HG03457 (cell line): Measurements from ENCODE around the gene FARP1.
"Not testable (repeated sequence)": the region's sequence is repeated elsewhere in the genome, so short reads cannot be mapped to it uniquely, and the experiment has no call there.

Experiments
- ATAC-seq: cut with Tn5 transposase; IDR thresholded peaks from one replicate; pipeline ENCODE4 v1.9.1; 2021; ENCODE audit warnings: moderate number of reproducible peaks; ENCODE audit not compliant: unreplicated experiment

FARP1 gene

GRCh38 chr13:98224557-98224956 is 81.7 kb downstream of the FARP1 start:
- no peak for ATAC-seq

- no peak for ATAC-seq
Measured at GRCh38 chr13:98225036-98225940, 82.4 kb downstream of the FARP1 start.

GRCh38 chr13:98226496-98226895 is 83.6 kb downstream of the FARP1 start:
- no peak for ATAC-seq

- ATAC-seq: no peak
Measured at GRCh38 chr13:98228661-98229341, 85.9 kb downstream of the FARP1 start.

- not testable (repeated sequence) for ATAC-seq
Measured at GRCh38 chr13:98230762-98231161, 87.9 kb downstream of the FARP1 start.

- ATAC-seq: no peak
Measured at GRCh38 chr13:98232456-98232855, 89.6 kb downstream of the FARP1 start.

GRCh38 chr13:98233127-98233526 is 90.2 kb downstream of the FARP1 start:
- no peak for ATAC-seq

GRCh38 chr13:98234348-98234747 is 91.5 kb downstream of the FARP1 start:
- no peak for ATAC-seq

GRCh38 chr13:98236197-98236596 is 93.3 kb downstream of the FARP1 start:
- ATAC-seq: no peak

GRCh38 chr13:98237331-98237730 is 94.4 kb downstream of the FARP1 start:
- ATAC-seq: no peak

GRCh38 chr13:98239162-98240076 is 96.5 kb downstream of the FARP1 start:
- no peak for ATAC-seq

- ATAC-seq: no peak
Measured at GRCh38 chr13:98240135-98240534, 97.2 kb downstream of the FARP1 start.

- no peak for ATAC-seq
Measured at GRCh38 chr13:98240974-98241373, 98.1 kb downstream of the FARP1 start.

GRCh38 chr13:98241976-98242375 is 99.1 kb downstream of the FARP1 start:
- ATAC-seq: no peak

- ATAC-seq: no peak
Measured at GRCh38 chr13:98242403-98242802, 99.5 kb downstream of the FARP1 start.

- no peak for ATAC-seq
Measured at GRCh38 chr13:98243929-98244272, 101.0 kb downstream of the FARP1 start.

- no peak for ATAC-seq
Measured at GRCh38 chr13:98246538-98247172, 103.8 kb downstream of the FARP1 start.

- ATAC-seq: no peak
Measured at GRCh38 chr13:98251708-98252107, 108.8 kb downstream of the FARP1 start.

GRCh38 chr13:98252931-98253470 is 110.1 kb downstream of the FARP1 start:
- no peak for ATAC-seq

GRCh38 chr13:98253526-98253925 is 110.6 kb downstream of the FARP1 start:
- no peak for ATAC-seq
